T-cell (primary cell): Measurements from ENCODE around the gene SDSL. TPM values are rescaled to one million over a fixed set of nuclear protein-coding genes. Genes with fewer than 3 reads are reported as not detected.

ENCODE experiments used
- ATAC-seq, 4 experiments: fragments of 200-7000 bp in 3 of 4; fragments of 150-1000 bp in 1 of 4; cut with Tn5 transposase; replicated peaks in 1 of 4; 1 replicate in 3 of 4; 2 replicates in 1 of 4; pipeline ENCODE4 v1.10.0; 2021; ENCODE audit warnings: moderate library complexity in 3 of 4, mild to moderate bottlenecking in 2 of 4, moderate number of reproducible peaks in 1 of 4
- CTCF ChIA-PET, 2 donors: fragments of 300-600 bp; sonication (Branson Sonifier 250); formaldehyde crosslinking; loops; one replicate each; lab custom pipeline; 2022; ENCODE audit warnings: antibody characterized with exemption in 2 of 2; lab: Charles Lee
- POLR2A ChIA-PET, 2 donors: fragments of 300-600 bp; sonication (Branson Sonifier 250); formaldehyde crosslinking; loops; one replicate each; lab custom pipeline; 2022; ENCODE audit warnings: antibody characterized with exemption in 2 of 2; lab: Charles Lee
- DNase-seq, 35 experiments: peaks; one replicate each; pipeline versions ENCODE4 v3.0.0 to v3.0.0-alpha.2; 2013 to 2023
- H3K27ac ChIP-seq: one replicate; pipeline ENCODE4 v1.5.1; 2013; ENCODE audit warnings: low read length
- H3K27me3 ChIP-seq, 2 experiments: replicated peaks in 1 of 2; 1 replicate in 1 of 2; 2 replicates in 1 of 2; pipeline versions ENCODE4 v1.6.1 to v1.7.0; 2013; ENCODE audit warnings: low read length in 1 of 2, mixed read lengths in 1 of 2; ENCODE audit not compliant: control insufficient read depth in 2 of 2, insufficient read depth in 2 of 2; ENCODE audit errors: extremely low read depth in 1 of 2
- H3K36me3 ChIP-seq, 2 donors: 1 replicate in 1 of 2; 2 replicates in 1 of 2; pipeline versions ENCODE4 v1.6.1 to v1.7.0; 2013; ENCODE audit warnings: low read length in 1 of 2; ENCODE audit not compliant: control insufficient read depth in 2 of 2, insufficient read depth in 1 of 2; ENCODE audit errors: extremely low read depth in 1 of 2
- H3K4me1 ChIP-seq, 2 experiments: 1 replicate in 1 of 2; 2 replicates in 1 of 2; pipeline versions ENCODE4 v1.6.1 to v1.7.0; 2013; ENCODE audit warnings: low read length in 2 of 2, mixed read lengths in 1 of 2; ENCODE audit not compliant: insufficient read depth in 2 of 2, control insufficient read depth in 1 of 2; ENCODE audit errors: extremely low read depth in 1 of 2
- H3K4me3 ChIP-seq, 2 donors: 1 replicate in 1 of 2; 2 replicates in 1 of 2; pipeline versions ENCODE4 v1.5.1 to v1.7.0; 2013; ENCODE audit warnings: mild to moderate bottlenecking in 2 of 2, low read length in 1 of 2, moderate library complexity in 1 of 2; ENCODE audit not compliant: control insufficient read depth in 1 of 2; ENCODE audit errors: extremely low read depth in 1 of 2
- H3K9me3 ChIP-seq: 2 replicates; pipeline ENCODE4 v1.7.0; 2013
- H3K27ac Mint-ChIP-seq, 2 donors: one replicate each; pipeline ENCODE4 v1.8.0; 2020 to 2021; ENCODE audit warnings: mild to moderate bottlenecking in 2 of 2, mixed read lengths in 2 of 2
- H3K27me3 Mint-ChIP-seq, 2 donors: one replicate each; pipeline ENCODE4 v1.8.0; 2021 to 2022; ENCODE audit warnings: mixed read lengths in 2 of 2
- H3K36me3 Mint-ChIP-seq: one replicate; pipeline ENCODE4 v1.8.0; 2021; ENCODE audit warnings: mixed read lengths
- H3K4me1 Mint-ChIP-seq, 3 donors: one replicate each; pipeline ENCODE4 v1.8.0; 2020 to 2022; ENCODE audit warnings: mixed read lengths in 3 of 3, mild to moderate bottlenecking in 1 of 3
- H3K4me3 Mint-ChIP-seq, 3 donors: one replicate each; pipeline ENCODE4 v1.8.0; 2020 to 2022; ENCODE audit warnings: mild to moderate bottlenecking in 3 of 3, mixed read lengths in 3 of 3, moderate library complexity in 3 of 3
- H3K9me3 Mint-ChIP-seq, 3 donors: one replicate each; pipeline ENCODE4 v1.8.0; 2020 to 2022; ENCODE audit warnings: mixed read lengths in 3 of 3
- WGBS: methylation state at CpG from one replicate; pipeline ENCODE4 v1.1.5; 2013; ENCODE audit warnings: missing lambda C conversion rate; ENCODE audit not compliant: insufficient coverage; 5-methylcytosine and 5-hydroxymethylcytosine counted together
- total RNA-seq, 35 experiments: library from RNA in 6 of 35; stranded (reverse) in 6 of 35; fragments of 120-200 nt in 1 of 35; gene quantifications; one replicate each; pipeline versions ENCODE4 v1.2.1 to v1.2.4 and lab custom pipeline; 2013 to 2026

SDSL gene
- total RNA-seq, 5 donors from 2014 or later (not counting 1 experiment from before 2014, with no cell fraction given): 0.19 to 2.3 (median 0.44) TPM; not detected in 1

DNA sequence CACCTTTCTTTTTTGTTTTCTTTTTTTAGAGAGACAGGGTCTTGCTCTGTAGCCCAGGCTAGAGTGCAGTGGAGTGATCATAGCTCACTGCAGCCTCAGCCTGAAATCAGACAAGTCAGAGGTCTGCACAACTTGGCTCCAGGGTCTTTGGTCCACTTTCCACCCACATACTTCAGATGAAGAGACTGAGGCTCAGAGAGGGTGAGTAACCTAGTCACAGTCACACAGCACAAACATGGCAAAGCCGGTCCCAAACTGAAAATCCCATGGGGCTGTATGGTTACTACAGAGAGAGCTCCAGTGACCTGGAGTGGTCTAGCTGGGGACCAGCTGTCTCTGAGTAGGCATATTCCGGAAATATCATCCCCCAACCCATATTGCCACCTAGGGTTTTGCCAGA, 30.3 kb downstream of the SDSL start:
- Mint-ChIP-seq H3K27me3 (peaks cover 18 to 26% of the 10 kb centered on the region in 2 donors), H3K36me3 (no peaks in the 10 kb centered on the region), H3K4me3 (no peak overlapping the region), H3K27ac (no peak overlapping the region), H3K9me3 (no peaks in the 10 kb centered on the region), H3K4me1 (no peaks in the 10 kb centered on the region)
- H3K9me3 ChIP-seq: no peaks in the 10 kb centered on the region
- ATAC-seq: no peak
- no peak overlapping the region for H3K4me3 ChIP-seq
- H3K27me3 ChIP-seq: peaks cover 0 to 33% of the 10 kb centered on the region in 2 experiments
- no peak overlapping the region for H3K27ac ChIP-seq
- 90% methylated on average over 2 of the region's 2 CpGs for WGBS
- ChIA-PET POLR2A (no interaction called here), CTCF (no interaction called here)
- no peaks in the 10 kb centered on the region for H3K36me3 ChIP-seq
- H3K4me1 ChIP-seq: no peaks in the 10 kb centered on the region
- DNase-seq: no peak

DNA sequence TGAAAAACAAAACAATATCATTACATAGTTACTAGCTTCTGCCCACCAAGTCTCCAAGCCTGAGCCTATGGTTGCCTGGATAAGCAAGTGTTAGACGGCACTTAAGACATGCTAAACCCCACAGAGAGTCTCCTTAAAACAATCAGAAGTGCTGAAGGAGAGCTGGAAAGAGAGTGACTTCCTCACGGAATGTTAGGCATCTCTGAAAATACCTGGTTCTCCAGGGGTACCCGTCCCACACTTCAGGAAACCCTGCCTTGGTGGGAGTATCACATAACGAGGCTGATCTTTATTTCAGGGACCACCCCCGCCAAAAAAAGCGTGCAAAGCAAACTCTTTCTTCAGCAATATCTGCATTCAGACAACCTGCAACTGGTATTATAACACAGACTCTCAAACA, 31.1 kb downstream of the SDSL start:
- ChIA-PET POLR2A (no interaction called here), CTCF (no interaction called here)
- DNase-seq: no peak
- WGBS: 55% methylated on average over 4 of the region's 6 CpGs
- Histone ChIP-seq H3K27ac (no peak overlapping the region), H3K27me3 (peaks cover 0 to 28% of the 10 kb centered on the region in 2 experiments), H3K4me3 (no peak overlapping the region), H3K36me3 (no peaks in the 10 kb centered on the region), H3K9me3 (no peaks in the 10 kb centered on the region), H3K4me1 (no peaks in the 10 kb centered on the region)
- no peak overlapping the region for H3K27ac Mint-ChIP-seq
- no peaks in the 10 kb centered on the region for H3K36me3 Mint-ChIP-seq
- H3K4me3 Mint-ChIP-seq: no peak overlapping the region
- no peak for ATAC-seq
- peaks cover 19 to 23% of the 10 kb centered on the region in 2 donors for H3K27me3 Mint-ChIP-seq
- no peaks in the 10 kb centered on the region for H3K9me3 Mint-ChIP-seq
- no peaks in the 10 kb centered on the region for H3K4me1 Mint-ChIP-seq

DNA sequence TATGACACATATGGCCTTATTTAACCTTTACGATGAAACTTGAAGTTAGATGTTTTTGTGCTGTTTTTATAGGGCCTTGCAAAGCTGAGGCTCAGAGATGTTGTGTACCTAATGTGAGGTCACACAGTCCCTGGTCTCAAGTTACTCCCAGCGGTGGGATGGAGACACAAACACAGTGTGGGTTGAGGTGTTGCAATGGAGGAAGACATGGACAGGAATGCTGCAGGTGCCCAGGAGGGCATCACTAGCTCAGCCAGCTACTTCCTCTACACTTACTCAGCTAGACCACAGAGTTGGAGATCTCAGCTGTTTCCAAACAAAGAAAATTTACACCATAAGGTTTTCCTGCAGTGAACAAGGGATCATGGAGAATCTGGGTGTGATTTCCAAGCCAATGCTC, 34.0 kb downstream of the SDSL start:
- H3K4me3 Mint-ChIP-seq: no peak overlapping the region
- DNase-seq (no peak), ATAC-seq (no peak)
- H3K9me3 Mint-ChIP-seq: no peaks in the 10 kb centered on the region
- 100% methylated on average over 1 of the region's 2 CpGs for WGBS
- H3K27me3 Mint-ChIP-seq: peaks cover 31 to 45% of the 10 kb centered on the region in 2 donors
- no peaks in the 10 kb centered on the region for H3K36me3 ChIP-seq
- ChIA-PET POLR2A (no interaction called here), CTCF (no interaction called here)
- H3K4me1 ChIP-seq: no peaks in the 10 kb centered on the region
- H3K27ac Mint-ChIP-seq: no peak overlapping the region
- H3K4me3 ChIP-seq: no peak overlapping the region
- no peaks in the 10 kb centered on the region for H3K4me1 Mint-ChIP-seq
- H3K27me3 ChIP-seq: peaks cover 5 to 33% of the 10 kb centered on the region in 2 experiments
- no peaks in the 10 kb centered on the region for H3K9me3 ChIP-seq
- no peaks in the 10 kb centered on the region for H3K36me3 Mint-ChIP-seq
- no peak overlapping the region for H3K27ac ChIP-seq

DNA sequence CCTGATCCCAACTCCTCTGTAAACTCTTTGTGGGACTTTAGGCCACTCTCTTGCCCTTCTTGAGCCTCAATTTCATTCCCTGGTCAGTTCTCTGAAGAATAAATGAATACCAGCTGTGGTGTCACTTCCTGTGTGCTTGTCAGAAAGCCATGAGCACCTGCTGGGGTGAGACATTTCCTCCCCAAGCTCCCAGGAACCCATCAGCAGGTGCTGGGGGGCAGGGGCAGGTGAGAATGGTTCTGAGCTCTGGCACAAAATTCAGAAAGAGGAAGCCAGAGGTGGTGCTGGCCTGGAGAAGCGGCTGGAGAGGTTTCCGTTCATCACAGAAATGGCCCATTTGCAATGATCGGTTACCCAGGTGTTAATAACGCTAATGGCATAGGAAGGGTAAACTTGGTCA, 34.6 kb downstream of the SDSL start:
- H3K4me3 Mint-ChIP-seq: no peak overlapping the region
- 42% methylated on average over 4 of the region's 4 CpGs for WGBS
- peaks cover 35 to 50% of the 10 kb centered on the region in 2 donors for H3K27me3 Mint-ChIP-seq
- ChIA-PET POLR2A (no interaction called here), CTCF (no interaction called here)
- no peak overlapping the region for H3K27ac Mint-ChIP-seq
- Histone ChIP-seq H3K4me3 (no peak overlapping the region), H3K36me3 (no peaks in the 10 kb centered on the region), H3K4me1 (no peaks in the 10 kb centered on the region), H3K27ac (no peak overlapping the region), H3K27me3 (peaks cover 9 to 38% of the 10 kb centered on the region in 2 experiments), H3K9me3 (no peaks in the 10 kb centered on the region)
- H3K4me1 Mint-ChIP-seq: peaks cover 0 to 4% (median 0%) of the 10 kb centered on the region in 3 donors
- ATAC-seq (no peak), DNase-seq (no peak)
- no peaks in the 10 kb centered on the region for H3K9me3 Mint-ChIP-seq
- no peaks in the 10 kb centered on the region for H3K36me3 Mint-ChIP-seq

DNA sequence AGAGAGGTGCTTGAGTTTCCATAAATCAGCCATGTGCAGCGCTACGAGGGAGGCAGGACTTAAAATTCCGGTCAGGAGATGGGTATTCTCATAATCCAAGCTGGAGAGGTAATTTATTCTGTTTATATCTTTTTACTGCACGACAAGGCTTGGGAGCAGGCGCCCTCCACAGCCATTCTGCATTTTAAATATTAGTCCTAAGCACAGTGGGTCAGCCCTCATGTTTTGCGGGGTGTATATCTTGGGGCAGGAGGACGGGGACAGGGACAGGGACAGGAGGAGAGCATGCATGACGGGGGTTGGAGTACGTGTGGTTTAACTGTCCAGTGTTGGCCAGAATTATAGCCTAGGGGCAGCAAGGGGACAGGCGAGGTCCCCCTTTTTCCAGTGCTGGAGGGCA, 35.0 kb downstream of the SDSL start:
- Mint-ChIP-seq H3K9me3 (no peaks in the 10 kb centered on the region), H3K27me3 (peaks cover 36 to 53% of the 10 kb centered on the region in 2 donors), H3K27ac (no peak overlapping the region), H3K36me3 (no peaks in the 10 kb centered on the region), H3K4me3 (no peak overlapping the region), H3K4me1 (peaks cover 0 to 4% (median 2%) of the 10 kb centered on the region in 3 donors)
- H3K36me3 ChIP-seq: no peaks in the 10 kb centered on the region
- ATAC-seq: no peak
- H3K9me3 ChIP-seq: no peaks in the 10 kb centered on the region
- H3K4me1 ChIP-seq: peaks cover 0 to under 1% of the 10 kb centered on the region in 2 experiments
- 81% methylated on average over 3 of the region's 10 CpGs for WGBS
- DNase-seq: no peak
- ChIA-PET CTCF (no interaction called here), POLR2A (no interaction called here)
- H3K27me3 ChIP-seq: peaks cover 9 to 40% of the 10 kb centered on the region in 2 experiments
- H3K4me3 ChIP-seq: no peak overlapping the region
- H3K27ac ChIP-seq: no peak overlapping the region

DNA sequence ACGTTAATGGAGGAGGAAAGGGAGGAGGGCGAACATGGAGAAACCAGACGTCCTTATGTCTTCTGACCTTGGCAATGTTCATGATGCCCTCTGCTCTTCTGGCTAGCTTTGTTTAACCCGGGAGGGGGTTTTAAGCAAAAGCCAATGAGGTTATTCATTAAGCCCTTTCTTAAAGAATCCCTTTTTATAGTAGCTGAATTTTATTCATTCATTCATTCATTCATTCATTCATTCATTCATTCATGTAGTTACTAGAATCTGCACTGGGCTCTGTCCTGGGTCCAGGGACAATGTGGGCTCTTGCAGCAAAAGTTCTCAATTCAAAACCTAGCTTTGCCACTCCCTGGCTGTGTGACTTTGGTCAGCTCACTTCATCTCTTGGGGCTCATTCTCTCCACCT, 35.5 kb downstream of the SDSL start:
- peaks cover 0 to 6% of the 10 kb centered on the region in 2 experiments for H3K4me1 ChIP-seq
- no peaks in the 10 kb centered on the region for H3K36me3 Mint-ChIP-seq
- ATAC-seq (no peak), DNase-seq (no peak)
- no peaks in the 10 kb centered on the region for H3K9me3 ChIP-seq
- no peak overlapping the region for H3K27ac ChIP-seq
- no peak overlapping the region for H3K27ac Mint-ChIP-seq
- WGBS: no CpG with 5 or more reads among the region's 4 CpGs
- ChIA-PET CTCF (interaction anchor here in 1 of 2 donors (0.5 kb wide), 1 partner anchor 29 kb away, joined by 4 read pairs; no protein-coding TSS in a partner anchor), POLR2A (no interaction called here)
- peaks cover 40 to 58% of the 10 kb centered on the region in 2 donors for H3K27me3 Mint-ChIP-seq
- H3K4me3 Mint-ChIP-seq: no peak overlapping the region
- peaks cover 9 to 44% of the 10 kb centered on the region in 2 experiments for H3K27me3 ChIP-seq
- H3K4me3 ChIP-seq: no peak overlapping the region
- no peaks in the 10 kb centered on the region for H3K36me3 ChIP-seq
- no peaks in the 10 kb centered on the region for H3K9me3 Mint-ChIP-seq
- H3K4me1 Mint-ChIP-seq: peaks cover 3 to 7% (median 7%) of the 10 kb centered on the region in 3 donors
